Kidney glomerular epithelial cell (primary cell): ENCODE measurements around the gene ANO6.

Source experiments
- DNase-seq: peaks from one replicate; lab custom pipeline; 2025; lab: John Stamatoyannopoulos, UW

The ANO6 gene

DNA sequence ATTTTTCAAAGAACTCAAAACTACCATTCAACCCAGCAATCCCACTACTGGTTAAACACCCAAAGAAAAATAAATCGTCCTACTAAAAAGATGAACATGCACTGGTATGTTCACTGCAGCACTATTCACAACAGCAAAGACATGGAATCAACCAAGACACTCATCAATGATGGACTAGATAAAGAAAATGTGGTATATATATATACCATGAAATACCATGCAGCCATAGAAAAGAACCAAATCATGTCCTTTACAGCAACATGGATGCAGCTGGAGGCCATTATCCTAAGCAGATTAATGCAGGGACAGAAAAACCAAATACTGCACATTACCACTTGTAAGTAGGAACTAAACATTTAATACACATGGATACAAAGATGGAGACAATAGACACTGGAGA, 3.8 kb upstream of the ANO6 start:
- no peak for DNase-seq

DNA sequence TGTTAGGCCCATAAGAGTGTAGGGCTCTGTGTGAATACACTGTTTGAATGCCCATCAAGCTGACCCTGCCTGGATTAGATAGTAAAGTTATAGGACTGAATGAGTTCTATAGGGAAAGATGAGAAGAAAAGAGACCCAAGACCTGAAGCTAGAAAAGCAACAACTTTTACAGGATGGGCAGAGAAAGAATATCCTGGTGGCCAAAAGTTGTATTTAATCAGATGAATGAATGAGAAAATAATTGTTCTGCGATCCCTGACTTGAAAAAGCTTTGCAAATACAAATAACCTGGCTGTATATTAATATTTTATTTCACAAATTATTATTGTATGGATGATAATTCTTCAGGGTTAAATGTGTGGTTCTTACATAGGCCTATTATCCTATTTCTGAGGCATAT, 2.8 kb upstream of the ANO6 start:
- no peak for DNase-seq

DNA sequence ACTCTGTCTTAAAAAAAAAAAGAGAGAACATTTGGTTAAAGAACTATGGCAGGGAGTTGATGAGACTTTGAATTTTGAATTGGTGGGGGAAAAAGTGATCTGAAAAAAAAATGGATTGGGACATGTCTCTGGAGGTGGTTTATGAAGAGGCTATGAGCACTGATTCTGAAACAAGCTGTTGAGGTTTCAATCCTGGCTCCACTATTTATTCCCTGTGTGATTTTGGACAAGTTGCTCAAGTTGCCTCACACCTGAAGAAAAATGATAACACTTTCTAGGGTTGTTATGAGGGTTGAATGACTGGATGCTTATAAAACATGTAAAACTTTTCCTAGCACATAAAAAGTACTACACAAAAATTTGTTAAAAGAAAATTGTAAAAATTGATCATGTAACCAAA, 1.8 kb upstream of the ANO6 start:
- no peak for DNase-seq

DNA sequence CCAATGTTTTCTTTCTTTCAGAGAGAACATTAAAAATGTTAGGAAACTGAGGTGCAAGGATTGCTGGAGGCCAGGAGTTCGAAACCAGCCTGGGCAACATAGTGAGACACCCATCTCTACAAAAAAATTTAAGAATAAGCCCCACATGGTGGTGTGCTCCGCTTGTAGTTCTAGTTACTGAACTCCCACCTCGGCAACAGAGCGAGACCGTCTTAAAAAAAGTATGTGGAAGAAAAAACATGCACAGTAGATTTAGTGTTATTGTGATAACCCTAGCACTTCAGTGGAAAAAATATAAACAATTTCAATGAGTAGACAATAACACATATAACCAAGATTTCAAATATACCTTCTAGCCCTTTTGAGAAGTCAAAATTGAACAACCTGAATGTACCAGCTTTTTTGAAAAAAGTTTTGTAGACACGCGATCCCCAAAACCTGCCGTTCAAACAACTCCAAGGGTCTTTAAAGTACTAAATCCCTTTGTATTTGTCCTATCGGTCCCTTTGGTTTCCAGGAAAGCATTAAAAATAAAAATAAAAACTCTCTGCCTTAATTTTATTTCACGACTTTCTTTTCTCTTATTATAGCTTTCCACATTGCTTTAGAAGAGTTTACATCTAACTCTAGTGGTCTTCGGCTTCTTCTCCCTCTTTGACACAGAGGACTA, 1.0 kb upstream of the ANO6 start:
- no peak for DNase-seq

DNA sequence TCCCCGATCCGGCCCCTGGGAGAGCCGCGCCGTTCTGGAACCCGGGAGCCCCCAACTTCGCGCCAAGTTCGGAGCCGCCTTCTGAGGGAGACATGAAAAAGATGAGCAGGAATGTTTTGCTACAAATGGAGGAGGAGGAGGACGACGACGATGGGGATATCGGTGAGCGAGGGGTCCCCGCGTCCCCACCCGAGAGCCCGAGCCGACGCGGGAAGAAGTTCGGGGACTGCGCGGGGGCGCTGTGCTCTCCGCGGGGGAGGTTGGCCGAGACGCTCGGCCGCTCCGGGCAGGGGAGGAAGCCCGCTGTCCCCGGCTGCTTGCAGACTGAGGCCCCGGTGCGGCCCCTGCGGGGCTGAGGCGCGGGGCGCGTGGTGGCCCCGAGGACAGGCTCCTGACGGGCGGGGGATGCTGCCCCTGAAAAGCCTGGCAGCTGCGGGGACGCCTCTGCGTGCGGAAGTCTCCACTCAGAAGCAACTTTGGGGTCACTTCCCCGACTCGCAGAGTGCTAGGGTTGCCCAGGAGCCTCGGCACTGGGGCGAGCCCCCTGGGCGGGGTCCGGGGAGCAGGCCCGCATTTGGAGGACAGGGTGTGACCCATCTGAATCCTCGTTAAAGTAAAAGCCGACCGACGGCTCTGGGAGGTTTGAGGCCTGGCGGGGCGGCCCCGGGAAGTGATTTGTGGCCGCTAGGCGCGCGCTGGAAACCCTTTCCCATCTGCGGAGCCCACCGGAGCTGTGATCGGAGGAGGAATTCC, 511 bp downstream of the ANO6 start:
- peak; percentile 23 for DNase-seq

DNA sequence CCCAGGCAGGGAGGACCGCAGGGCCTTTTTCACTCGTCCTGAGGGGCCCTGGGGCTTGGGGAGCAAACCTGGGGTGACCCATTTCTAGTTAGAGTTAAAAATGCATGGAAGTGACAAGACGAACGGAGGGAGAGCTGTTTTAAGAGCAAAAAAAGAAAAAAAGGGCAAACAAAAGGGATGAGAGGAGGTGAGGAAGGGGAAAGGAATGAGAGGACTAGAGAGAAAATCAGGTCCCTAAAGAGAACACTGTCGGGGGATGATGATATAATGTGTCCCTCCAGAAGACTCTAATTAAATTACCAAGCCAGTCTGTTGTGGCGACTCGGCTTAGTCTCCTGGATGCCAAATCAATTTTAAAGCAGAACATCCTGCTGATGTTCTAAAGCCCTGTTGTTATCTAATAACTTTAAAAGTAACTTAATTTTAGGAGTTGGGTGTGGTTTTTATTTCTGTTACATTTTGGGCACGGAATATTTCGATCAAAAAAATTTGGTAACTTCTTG, 1.1 kb downstream of the ANO6 start:
- DNase-seq, result no peak

DNA sequence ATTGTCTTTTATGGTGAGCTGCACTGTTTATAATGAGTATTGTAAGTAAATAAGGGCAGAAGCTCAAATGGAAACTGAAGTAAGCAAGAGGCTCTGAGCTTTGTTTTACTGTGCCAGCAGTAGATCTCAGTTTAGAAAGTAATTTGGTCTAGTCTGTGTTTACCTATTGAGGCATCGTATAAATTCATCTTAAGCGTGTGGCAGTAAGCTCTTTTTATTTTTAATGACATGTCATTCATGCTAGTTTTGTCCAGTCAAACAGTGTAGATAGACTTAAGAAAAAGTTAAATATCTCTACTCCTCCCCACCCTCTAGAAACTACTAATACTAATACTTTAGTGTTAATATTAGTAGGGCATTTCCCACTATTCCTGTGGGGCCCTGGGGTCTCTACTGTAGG, 2.0 kb downstream of the ANO6 start:
- no peak for DNase-seq

DNA sequence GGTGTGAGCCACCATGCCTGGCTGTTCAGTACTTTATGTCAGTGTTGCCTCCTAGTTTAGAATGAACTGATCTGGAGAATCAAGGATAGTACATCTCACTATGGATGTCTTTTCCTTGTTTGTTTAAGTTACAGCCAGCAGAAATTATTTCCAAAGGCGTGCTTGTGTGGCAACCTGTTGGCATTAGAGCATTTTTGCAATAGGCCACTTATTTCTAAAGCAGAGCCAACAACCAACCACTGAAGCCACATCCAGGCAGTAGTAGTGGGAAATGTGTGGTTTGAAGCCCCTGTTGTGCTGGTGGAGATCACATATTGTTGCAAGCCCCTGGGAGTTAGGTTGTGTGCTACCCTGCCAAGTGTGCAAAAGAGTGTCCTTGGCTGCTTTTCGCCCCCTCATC, 3.7 kb downstream of the ANO6 start:
- no peak for DNase-seq

DNA sequence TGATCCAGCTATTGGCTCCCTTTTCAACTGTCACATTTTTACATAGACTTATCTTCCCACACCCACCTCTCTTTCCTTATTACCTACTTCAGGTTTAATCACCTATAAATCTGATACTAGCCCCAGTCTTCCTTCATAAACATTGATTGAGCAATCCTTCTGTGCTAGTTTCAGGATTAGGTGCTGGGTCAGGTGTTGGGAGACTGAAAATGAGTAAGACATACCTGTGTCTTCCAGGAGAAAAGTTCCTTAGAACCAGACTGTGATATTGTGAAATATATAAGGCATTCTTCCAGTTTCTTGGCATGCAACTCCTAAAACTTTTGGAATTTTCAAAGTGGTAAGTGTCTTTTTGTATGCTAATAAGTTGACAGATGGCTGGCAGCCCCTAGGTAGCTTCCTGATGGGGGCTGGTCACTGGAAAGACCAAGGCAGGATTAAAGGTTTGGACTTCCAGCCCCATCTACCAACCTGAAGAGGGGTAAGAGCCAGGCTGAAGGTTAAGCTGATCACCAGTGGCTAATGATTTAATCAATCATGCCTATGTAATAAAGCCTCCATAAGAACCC, 4.6 kb downstream of the ANO6 start:
- DNase-seq, result no peak

DNA sequence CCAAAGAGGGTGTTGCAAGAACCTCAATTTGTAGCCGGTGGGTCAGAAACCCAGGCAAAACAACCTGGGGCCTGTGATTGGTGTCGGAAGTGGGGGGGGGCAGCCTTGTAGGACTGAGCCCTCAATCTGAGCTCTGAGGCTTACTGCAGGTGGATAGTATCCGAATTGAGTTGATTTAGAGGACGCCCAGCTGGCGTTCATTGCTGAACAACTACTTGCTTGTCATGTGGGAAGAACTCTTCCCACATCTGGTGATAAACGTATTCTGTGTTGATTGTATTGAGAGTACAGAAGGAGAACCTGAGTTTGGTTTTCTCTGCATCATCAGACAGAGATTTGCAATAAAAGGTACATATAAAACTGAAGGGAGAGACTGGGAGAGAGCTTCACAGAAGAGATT, 5.1 kb downstream of the ANO6 start:
- DNase-seq, result no peak

DNA sequence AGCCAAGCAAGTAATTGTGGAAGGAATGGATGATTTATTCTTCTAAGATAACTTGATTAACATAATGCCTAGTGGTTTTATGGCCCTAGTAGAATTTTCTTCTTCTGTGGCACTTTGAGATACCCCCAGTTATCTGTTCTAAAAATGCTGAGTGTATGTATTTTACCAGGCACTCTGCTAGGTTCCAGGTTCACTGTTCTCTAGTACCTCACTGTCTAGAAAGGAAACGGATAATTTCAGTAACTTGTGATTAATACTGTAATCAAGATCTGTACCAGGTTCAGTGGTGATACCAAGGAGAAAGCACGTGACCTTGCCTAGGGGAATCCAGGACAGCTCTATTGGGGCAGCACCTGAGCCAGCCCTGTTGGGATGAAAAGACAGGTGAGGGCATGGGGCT, 8.0 kb downstream of the ANO6 start:
- DNase-seq, result no peak

DNA sequence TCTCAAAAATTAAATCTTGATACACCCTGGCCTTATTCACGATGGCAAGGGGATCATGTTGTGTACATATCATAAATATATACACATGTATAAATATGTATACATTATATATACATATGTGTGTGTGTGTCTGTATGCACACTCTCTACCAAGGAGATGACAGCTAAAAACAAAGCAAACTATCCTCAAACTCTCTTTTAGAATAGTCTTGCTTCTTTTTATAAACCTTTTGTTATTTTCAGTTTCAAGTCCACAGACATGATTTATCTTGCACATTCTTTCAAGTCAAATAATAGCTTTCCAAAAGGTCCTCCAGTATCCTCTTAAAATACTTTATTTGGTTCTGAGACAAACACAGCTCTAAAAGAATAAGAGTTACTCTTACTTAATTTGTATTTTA, 8.4 kb downstream of the ANO6 start:
- DNase-seq, result no peak

DNA sequence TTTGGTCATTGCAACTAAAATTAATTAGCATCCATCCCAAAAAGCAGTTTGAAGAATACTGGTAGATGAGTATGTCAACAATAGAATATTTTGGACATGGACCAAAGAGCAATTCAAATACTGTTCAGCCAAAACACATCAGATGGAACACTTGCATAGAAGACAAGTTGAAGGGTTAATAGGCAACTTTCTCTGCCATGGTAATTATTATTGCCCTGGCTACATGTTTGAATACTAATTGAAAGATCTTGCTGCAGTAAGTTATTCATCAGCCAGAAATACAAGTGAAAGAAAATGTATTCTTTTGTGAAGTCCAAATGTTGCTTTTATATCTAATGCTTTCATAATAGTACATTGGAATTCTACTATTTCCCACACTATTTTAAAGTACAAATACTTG, 10.1 kb downstream of the ANO6 start:
- no peak for DNase-seq

DNA sequence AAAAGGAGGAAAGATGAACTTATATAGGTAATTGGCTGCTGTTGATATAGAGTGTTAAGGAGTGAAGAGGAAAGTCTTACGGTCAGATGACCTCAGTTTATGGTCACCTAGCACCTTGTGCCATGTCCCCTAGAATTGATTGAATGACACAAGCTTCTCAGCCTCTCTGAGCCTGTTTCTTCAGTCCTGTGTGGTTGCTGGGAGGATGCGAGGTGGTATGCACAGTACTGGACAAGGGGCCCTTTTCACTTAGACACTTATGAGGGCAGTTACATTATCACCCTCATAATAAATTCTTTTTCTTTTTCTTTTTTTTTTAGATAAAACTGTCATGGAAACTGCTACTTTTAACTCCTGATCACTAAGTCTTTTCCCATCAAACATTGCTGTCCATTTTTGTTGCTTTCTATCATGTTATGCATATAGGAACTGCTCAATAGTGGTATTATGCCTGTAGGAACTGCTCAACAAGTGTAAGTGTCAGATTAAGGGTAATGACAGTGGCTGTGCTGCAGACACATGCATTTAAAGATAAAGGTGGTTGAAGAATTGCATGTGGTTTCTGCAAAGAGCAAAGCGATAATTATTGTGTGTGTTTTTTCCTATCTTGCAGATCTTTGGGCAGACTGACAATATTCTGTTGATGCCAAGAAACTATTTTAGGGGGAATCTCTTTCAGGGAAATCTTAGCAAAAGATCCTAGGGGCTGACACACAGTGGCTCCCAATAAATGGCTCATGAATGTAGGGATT, 11.6 kb downstream of the ANO6 start:
- DNase-seq, result no peak

DNA sequence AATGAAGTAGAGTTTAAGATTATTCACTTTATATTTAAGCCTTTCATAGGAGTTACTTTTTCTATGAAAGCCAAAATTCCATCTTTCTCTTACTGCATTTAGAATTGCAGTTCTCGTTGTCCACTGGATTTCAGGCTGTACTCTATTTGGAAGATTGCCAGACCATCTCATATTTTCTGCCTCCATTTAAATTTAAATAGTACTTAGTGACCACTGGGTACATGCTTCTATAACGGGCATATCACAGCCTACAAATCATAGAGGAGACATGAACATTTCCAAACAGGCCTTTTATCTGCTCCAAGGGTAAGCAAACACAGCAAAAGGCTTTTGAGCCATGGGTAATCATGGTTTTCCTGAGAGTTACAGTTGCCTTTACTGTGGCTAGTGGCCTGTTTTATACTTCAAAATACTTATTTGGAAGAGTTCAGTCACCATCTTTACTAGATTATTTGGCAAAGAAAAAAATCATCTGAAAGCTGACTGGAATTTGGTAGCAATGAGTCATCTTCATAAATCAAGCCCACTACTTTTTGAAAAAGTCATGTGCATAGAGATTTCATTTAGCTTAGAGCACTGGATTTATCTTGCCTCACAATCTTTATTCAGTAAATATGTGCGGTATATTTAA, 15.7 kb downstream of the ANO6 start:
- DNase-seq, result peak; percentile 32

DNA sequence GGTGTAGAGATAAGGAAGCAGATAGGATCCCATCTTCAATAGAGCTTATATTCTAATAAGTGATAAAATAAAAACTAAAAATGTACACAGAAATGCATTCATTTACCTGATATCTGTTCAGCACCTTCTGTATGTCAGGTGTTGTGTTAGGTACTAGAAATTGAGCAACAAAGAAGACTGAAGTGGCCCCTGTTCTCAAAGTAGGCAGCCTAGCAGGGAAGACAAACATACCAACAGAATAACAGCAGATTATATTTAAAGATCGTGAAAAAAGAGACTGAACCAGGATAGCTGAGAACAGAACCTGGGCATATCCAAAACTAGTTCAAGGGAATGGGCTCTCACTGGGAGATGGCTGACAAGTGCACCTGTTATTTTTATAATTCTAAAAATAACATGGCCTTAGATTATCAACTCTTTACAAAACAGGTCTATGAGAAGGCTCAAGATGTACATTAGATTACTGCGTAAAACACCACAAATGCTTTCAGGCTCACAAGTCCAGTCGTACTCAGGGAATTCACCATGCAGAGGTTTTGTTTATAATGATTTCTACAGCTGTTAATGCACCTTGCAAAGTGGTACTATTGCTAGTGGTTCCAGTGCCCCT, 16.4 kb downstream of the ANO6 start:
- DNase-seq, result no peak

DNA sequence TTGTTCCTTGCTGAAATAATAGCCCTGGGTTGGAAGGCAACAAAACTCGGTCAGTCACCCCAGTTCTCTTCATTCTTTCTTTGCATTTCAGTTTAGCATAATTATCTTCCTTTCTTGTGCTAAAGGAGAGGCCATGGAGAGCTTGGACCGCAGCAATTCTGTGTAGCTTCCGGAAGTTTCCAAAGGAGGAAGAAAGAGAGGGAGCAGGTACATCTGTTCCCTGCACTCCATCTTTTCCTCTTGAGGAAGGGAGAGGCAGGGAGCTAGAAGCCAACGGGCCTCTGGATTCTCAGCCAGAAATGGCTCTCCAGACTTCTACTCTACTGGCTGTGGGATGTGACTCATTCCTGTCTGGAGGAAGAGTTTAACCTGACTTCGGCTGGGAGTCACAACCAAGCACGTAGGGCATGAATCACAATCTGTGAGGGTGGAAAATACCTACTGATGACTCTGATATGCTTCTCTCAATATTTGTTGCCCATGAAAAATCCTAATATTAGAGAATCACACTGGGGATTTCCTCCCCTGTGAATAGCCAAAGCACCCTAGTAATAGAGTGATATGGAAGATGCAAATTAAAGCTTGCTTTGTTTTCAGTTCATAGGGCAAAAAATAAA, 17.0 kb downstream of the ANO6 start:
- DNase-seq, result peak; percentile 97

DNA sequence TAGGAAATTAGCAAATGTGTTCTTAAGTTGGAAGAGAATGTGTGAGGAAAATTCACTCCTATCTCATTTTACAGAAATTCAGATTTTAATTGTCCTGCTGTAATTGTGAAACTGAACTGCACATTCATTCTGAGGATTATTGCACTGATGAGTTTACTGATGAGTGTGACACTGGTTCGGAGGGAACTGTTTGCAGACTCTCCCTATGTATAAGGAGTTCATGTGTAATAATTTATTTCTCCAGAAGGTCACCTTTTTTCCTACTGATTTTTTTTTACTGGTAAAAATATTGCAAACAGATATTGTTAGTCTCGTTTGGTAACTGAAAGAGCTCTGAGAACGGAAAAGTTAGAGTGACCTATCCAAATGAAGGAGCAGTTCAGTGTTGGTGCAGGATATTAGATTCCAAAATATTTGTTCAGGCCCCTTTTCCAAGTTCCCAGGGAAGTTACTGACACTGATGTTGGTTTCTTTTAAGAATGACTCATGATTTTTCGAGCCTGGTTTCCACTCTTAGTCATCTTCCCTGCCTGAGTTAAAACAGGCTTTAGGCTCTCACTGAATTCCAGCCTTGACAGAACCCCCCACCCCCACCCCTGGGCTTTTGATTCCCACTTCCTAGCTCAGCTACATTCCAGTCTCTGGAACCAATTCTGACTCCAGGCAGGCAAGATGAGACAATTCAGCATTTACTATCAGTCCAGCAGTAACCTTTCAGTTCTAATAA, 18.4 kb downstream of the ANO6 start:
- DNase-seq, result peak; percentile 90

DNA sequence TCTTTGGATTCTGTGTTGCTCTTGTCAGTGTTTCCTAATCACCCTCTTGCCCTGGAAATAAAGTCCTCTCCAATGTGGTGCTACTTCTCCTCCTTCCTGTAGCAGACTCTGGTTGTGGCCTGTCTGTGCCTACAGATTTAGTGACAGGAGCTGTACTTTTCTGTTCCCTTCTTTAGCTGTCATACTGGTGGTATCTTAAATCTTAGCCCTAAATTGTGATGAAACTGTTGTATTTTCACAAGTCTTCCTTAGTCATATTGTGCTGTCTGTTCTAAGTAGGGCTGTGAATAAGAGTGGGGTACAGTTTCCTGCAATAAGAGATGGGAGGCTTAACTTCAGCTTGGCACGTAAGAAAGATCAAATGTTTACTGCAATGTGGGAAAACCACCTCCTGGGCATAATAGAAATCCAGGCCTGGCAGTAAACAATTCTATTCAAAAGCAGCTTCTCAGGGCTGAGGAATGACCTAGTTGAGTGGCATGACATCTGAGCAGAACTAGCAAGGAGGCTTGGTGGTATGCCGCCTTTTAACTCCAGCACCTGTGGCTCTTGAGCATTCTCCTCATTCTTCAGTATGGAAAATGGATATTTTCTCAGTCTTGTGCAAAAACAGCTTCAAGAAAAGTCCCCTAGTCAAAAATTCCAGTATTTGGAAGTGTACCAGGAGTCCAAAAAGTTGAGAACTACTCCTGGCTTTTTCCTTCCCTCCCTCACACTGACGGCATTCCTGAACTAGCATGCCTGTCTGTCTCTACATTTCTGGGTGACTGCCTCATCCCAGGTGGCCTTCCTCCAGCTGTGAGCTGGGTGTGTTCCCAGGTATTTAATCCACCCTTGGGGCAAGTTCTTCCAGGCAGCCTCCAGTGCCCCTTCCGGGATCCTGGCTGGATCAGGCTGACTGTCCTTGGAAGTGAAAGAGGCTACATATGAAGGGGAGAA, 19.5 kb downstream of the ANO6 start:
- DNase-seq, result peak; percentile 64
